Heart right ventricle (tissue), 16 donors: Measurements from ENCODE around the gene CLEC4C. TPM values are rescaled to one million over a fixed set of nuclear protein-coding genes. Genes with fewer than 3 reads are reported as not detected.

Experiments used
- ATAC-seq, 8 donors: fragments of 200-7000 bp; cut with Tn5 transposase; one replicate each; pipeline ENCODE4 v1.9.1; 2020; ENCODE audit warnings: mild to moderate bottlenecking in 8 of 8, moderate library complexity in 8 of 8, moderate number of reproducible peaks in 1 of 8
- DNase-seq, 2 donors: peaks; one replicate each; pipeline ENCODE4 v3.0.0-alpha.2; 2020
- H3K27ac ChIP-seq, 10 donors: fragments of 200-600 bp; sonication (generic) in 2 of 10; one replicate each; pipeline versions ENCODE4 v1.5.0 to v1.8.0; 2020 to 2022; ENCODE audit warnings: mild to moderate bottlenecking in 3 of 10
- H3K27me3 ChIP-seq, 7 donors: fragments of 200-600 bp; one replicate each; pipeline ENCODE4 v1.8.0; 2021 to 2022; ENCODE audit warnings: mild to moderate bottlenecking in 2 of 7
- H3K36me3 ChIP-seq, 9 donors: fragments of 200-600 bp; sonication (generic) in 1 of 9; one replicate each; pipeline versions ENCODE4 v1.5.0 to v1.8.0; 2020 to 2022; ENCODE audit warnings: mild to moderate bottlenecking in 2 of 9
- H3K4me1 ChIP-seq, 9 donors: fragments of 200-600 bp; sonication (generic) in 1 of 9; one replicate each; pipeline versions ENCODE4 v1.5.0 to v1.8.0; 2020 to 2022; ENCODE audit warnings: mild to moderate bottlenecking in 4 of 9
- H3K4me3 ChIP-seq, 10 donors: fragments of 200-600 bp; sonication (generic) in 2 of 10; one replicate each; pipeline versions ENCODE4 v1.5.0 to v1.8.0; 2020 to 2022; ENCODE audit warnings: mild to moderate bottlenecking in 7 of 10, moderate library complexity in 2 of 10
- H3K9me3 ChIP-seq, 11 donors: fragments of 200-600 bp in 10 of 11; sonication (generic) in 2 of 11; one replicate each; pipeline versions ENCODE4 v1.5.0 to v1.8.0; 2013 to 2022; ENCODE audit warnings: mild to moderate bottlenecking in 2 of 11, control low read depth in 1 of 11, moderate library complexity in 1 of 11
- WGBS, 2 donors: extraction: QIAGEN DNeasy Blood & Tissue Kit; methylation state at CpG; one replicate each; pipeline ENCODE4 v1.1.7; 2013; ENCODE audit warnings: inconsistent platforms in 1 of 2; 5-methylcytosine and 5-hydroxymethylcytosine counted together
- intact Hi-C, 10 donors: fragments of 100-400 bp; cut with DNase I; formaldehyde crosslinking; loops; one replicate each; pipeline versions ENCODE4 v1.11.1 to v1.14.2; 2022
- polyA plus RNA-seq, 2 donors: library from polyadenylated mRNA; stranded (reverse); fragments of 200-250 nt; gene quantifications; one replicate each; pipeline ENCODE4 v1.2.3, GENCODE V29; 2013
- total RNA-seq, 10 donors: library from RNA; stranded (reverse); fragmentation: NEBNext Ultra II Directional in 3 of 10; extraction: Animal tissue kit (Norgen Biotek cat#: 25700) in 3 of 10; gene quantifications; one replicate each; pipeline versions ENCODE4 v1.2.1 to v1.2.4, GENCODE V29; 2021 to 2023
- TF ChIP-seq, protein P1 (sequence below), 9 donors: fragments of 200-600 bp; sonication (generic) in 2 of 9; IDR thresholded peaks; one replicate each; pipeline versions ENCODE4 v1.5.0 to v1.8.0; 2021 to 2022; ENCODE audit warnings: antibody characterized with exemption in 9 of 9, mild to moderate bottlenecking in 5 of 9, moderate library complexity in 1 of 9
- donor health status: Arrhythmogenic right ventricular cardiomyopathy.
- donor health status: ischemic (EF 13 %, LVEDD 7.1; RV severe dilation, severe dysfunction).
- donor health status: healthy with polysubstance abuse.
- donor health status: DM: no; HTN: yes; CAD: no.
- donor health status: DM: no; HTN: no; CAD: no.
- donor health status: ischemic (EF 25% LVEDD 6.9; RV normal size, moderate dysfunction).
- donor health status: ischemic (EF 25% LVEDD 5.7; RV mildly dilated, moderate dysfunction).
- donor health status: healthy.
- donor health status: DM: yes; HTN: yes; CAD: no.
- donor health status: Ischemic cardiomyopathy.
- donor health status: ischemic (EF 35%, LVEDD 5.7; RV mildly dilated, moderate dysfunction).
- donor health status: nonischemic (EF 11% LVEDD 7.7; RV severe dilation, severe dysfunction).
- donor health status: DM: yes; HTN: yes; CAD: no.
- donor health status: PGD.
- donor health status: ischemic (EF 29% LVEDD 5.4; RV normal size, mild dysfunction).
- donor health status: nonischemic (EF 23%, LVEDD 6.1; RV moderate dilation, normal function).

CLEC4C gene
- total and polyA plus RNA-seq, 12 donors, result not detected

DNA sequence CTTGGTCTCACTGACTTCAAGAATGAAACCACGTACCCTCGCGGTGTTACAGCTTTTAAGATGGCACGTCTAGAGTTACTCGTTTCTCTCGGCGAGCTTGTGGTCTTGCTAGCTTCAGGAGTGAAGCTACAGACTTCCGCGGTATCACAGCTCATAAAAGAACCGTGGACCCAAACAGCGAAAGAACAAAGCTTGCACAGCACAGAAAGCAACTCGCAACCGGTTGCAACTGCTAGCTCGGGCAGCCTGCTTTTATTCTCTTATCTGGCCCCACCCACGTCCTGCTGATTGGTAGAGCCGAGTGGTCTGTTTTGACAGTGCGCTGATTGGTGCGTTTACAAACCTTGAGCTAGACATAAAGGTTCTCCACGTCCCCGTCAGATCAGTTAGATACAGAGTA lies 4.2 kb upstream of the CLEC4C start:
- TF ChIP-seq, protein P1, sequence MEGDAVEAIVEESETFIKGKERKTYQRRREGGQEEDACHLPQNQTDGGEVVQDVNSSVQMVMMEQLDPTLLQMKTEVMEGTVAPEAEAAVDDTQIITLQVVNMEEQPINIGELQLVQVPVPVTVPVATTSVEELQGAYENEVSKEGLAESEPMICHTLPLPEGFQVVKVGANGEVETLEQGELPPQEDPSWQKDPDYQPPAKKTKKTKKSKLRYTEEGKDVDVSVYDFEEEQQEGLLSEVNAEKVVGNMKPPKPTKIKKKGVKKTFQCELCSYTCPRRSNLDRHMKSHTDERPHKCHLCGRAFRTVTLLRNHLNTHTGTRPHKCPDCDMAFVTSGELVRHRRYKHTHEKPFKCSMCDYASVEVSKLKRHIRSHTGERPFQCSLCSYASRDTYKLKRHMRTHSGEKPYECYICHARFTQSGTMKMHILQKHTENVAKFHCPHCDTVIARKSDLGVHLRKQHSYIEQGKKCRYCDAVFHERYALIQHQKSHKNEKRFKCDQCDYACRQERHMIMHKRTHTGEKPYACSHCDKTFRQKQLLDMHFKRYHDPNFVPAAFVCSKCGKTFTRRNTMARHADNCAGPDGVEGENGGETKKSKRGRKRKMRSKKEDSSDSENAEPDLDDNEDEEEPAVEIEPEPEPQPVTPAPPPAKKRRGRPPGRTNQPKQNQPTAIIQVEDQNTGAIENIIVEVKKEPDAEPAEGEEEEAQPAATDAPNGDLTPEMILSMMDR (IDR thresholded peaks at IDR 0.05), result no peak
- no peak overlapping the region for H3K27ac ChIP-seq
- DNase-seq, result no peak
- no peak overlapping the region for H3K4me3 ChIP-seq
- H3K4me1 ChIP-seq, result peaks cover 0 to 3% (median 0%) of the 10 kb centered on the region in 9 donors
- peaks cover 0 to 4% (median 0%) of the 10 kb centered on the region in 11 donors for H3K9me3 ChIP-seq
- intact Hi-C loops, result no loop called here
- ATAC-seq, result no peak
- no peaks in the 10 kb centered on the region for H3K36me3 ChIP-seq
- peaks cover 0 to 19% (median 0%) of the 10 kb centered on the region in 7 donors for H3K27me3 ChIP-seq
- 84 to 87% methylated on average over 20 of the region's 20 CpGs for WGBS, 2 donors

DNA sequence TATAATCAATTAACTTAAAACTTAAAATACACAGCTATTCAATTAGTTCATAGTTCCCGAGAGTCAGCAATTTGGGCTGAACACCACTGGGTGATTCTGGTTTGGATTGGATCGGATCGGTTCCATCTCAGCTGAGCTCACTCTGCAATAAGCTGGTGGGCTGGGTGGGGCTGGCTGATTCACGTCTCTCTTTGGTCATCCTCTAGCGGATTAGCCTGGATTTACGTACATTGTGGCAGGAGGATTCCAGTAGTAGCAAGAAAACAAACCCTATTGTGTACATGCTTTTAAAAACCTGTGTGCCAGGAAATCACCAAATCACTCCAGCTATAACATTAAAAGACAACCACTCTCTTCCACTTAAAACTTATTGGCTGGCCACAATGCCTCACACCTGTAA lies 3.2 kb upstream of the CLEC4C start:
- no peak for ATAC-seq
- DNase-seq, result no peak
- no peaks in the 10 kb centered on the region for H3K36me3 ChIP-seq
- intact Hi-C loops, result no loop called here
- no peak overlapping the region for H3K27ac ChIP-seq
- H3K9me3 ChIP-seq, result peaks cover 0 to 6% (median 0%) of the 10 kb centered on the region in 11 donors
- peaks cover 0 to 3% (median 0%) of the 10 kb centered on the region in 9 donors for H3K4me1 ChIP-seq
- TF ChIP-seq, protein P1 (IDR thresholded peaks at IDR 0.05), result no peak
- WGBS, 2 donors, result 79 to 92% methylated on average over 6 of the region's 6 CpGs
- peaks cover 0 to 9% (median 0%) of the 10 kb centered on the region in 7 donors for H3K27me3 ChIP-seq
- H3K4me3 ChIP-seq, result no peak overlapping the region

DNA sequence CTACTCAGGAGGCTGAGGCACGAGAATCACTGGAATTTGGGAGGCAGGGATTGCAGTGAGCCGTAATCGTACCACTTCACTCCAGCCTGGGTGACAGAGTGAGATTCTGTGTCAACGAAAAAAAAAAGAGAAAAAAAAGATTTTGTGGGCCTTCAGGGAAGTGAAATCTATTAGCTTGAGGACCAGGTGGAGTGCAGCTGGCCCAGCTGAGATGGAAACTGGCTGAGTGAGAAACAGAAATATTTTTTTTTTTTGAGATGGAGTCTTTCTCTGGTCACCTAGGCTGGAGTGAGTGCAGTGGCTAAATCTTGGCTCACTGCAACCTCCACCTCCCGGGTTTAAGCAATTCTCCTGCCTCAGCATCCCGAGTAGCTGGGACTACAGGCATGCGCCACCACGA lies 2.3 kb upstream of the CLEC4C start:
- peaks cover 0 to 3% (median 0%) of the 10 kb centered on the region in 9 donors for H3K4me1 ChIP-seq
- ATAC-seq (no peak), DNase-seq (no peak)
- H3K36me3 ChIP-seq, result no peaks in the 10 kb centered on the region
- no peak overlapping the region for H3K27ac ChIP-seq
- WGBS, 2 donors, result 83 to 89% methylated on average over 8 of the region's 8 CpGs
- H3K4me3 ChIP-seq, result no peak overlapping the region
- TF ChIP-seq, protein P1 (IDR thresholded peaks at IDR 0.05), result no peak
- peaks cover 0 to 7% (median 0%) of the 10 kb centered on the region in 7 donors for H3K27me3 ChIP-seq
- intact Hi-C loops, result no loop called here
- peaks cover 0 to 8% (median 0%) of the 10 kb centered on the region in 11 donors for H3K9me3 ChIP-seq

DNA sequence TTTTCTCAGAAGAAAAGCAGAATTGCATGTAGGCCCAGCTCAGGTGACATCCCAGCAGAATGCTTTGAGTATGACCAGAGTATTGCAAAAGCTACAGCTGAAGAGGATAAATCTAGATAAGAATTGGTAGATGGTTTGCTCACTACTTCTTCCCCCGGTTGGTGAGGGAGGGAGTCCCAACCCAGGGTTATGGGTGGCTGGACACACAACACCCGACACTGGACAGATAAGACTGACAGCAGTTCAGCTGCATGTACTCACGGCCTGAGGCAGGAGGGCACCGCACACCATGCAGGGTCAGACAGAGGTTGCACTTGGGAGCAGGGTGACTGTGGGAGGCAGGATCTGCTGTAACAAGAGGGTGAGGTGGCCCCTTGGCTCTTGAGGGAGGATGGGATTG lies 1.7 kb upstream of the CLEC4C start:
- no peak for ATAC-seq
- WGBS, 2 donors, result 22 to 28% methylated on average over 4 of the region's 4 CpGs
- peaks cover 0 to 7% (median 0%) of the 10 kb centered on the region in 7 donors for H3K27me3 ChIP-seq

More for the DNA sequence above, 1.7 kb upstream of the CLEC4C start:
- DNase-seq, result no peak
- no peaks in the 10 kb centered on the region for H3K36me3 ChIP-seq
- TF ChIP-seq, protein P1 (IDR thresholded peaks at IDR 0.05), result no peak
- intact Hi-C loops, result no loop called here
- H3K27ac ChIP-seq, result no peak overlapping the region
- H3K9me3 ChIP-seq, result peaks cover 0 to 14% (median 0%) of the 10 kb centered on the region in 11 donors
- H3K4me1 ChIP-seq, result peaks cover 0 to 3% (median 0%) of the 10 kb centered on the region in 9 donors
- no peak overlapping the region for H3K4me3 ChIP-seq
